ENCODE data around the gene JSRP1.
A peak's percentile ranks its signal among the peaks of the same experiment; 100 is the strongest.

The JSRP1 gene

GRCh38 chr19:2207991-2208860, 48.0 kb downstream of the JSRP1 start:
- peak overlapping the region; percentile 22 for H3K27ac ChIP-seq
- no peaks in the 10 kb centered on the region for H3K27me3 ChIP-seq (replicated peaks)
- H3K36me3 ChIP-seq (replicated peaks) = peaks cover 51% of the 10 kb centered on the region
- DNase-seq = peak; percentile 78
- in situ Hi-C loops (cut with HindIII; ENCODE audit: low pct_ligation_motif_present, low sequenced_read_pairs) = no loop called here
- peak; percentile 54 for TF ChIP-seq CTCF (IDR thresholded peaks at IDR 0.05; ENCODE audit: low read depth, low read length, missing control alignments)
- no peak overlapping the region for H3K4me3 ChIP-seq (ENCODE audit: low read depth, low read length)

- in situ Hi-C loops (cut with HindIII; ENCODE audit: low pct_ligation_motif_present, low sequenced_read_pairs) = no loop called here
- Histone ChIP-seq H3K27ac (no peak overlapping the region), H3K4me3 (ENCODE audit: low read depth, low read length) (no peak overlapping the region), H3K36me3 (replicated peaks) (peaks cover 53% of the 10 kb centered on the region), H3K27me3 (replicated peaks) (no peaks in the 10 kb centered on the region)
- no peak for DNase-seq
- TF ChIP-seq CTCF (IDR thresholded peaks at IDR 0.05; ENCODE audit: low read depth, low read length, missing control alignments) = no peak
Measured at GRCh38 chr19:2207008-2207407, 49.2 kb downstream of the JSRP1 start.

- peaks cover 40% of the 10 kb centered on the region for H3K36me3 ChIP-seq (replicated peaks)
- no peak for DNase-seq
- in situ Hi-C loops (cut with HindIII; ENCODE audit: low pct_ligation_motif_present, low sequenced_read_pairs) = no loop called here
- no peak overlapping the region for H3K4me3 ChIP-seq (ENCODE audit: low read depth, low read length)
- no peak overlapping the region for H3K27ac ChIP-seq
- TF ChIP-seq CTCF (IDR thresholded peaks at IDR 0.05; ENCODE audit: low read depth, low read length, missing control alignments) = no peak
- no peaks in the 10 kb centered on the region for H3K27me3 ChIP-seq (replicated peaks)
Measured at GRCh38 chr19:2202366-2202765, 53.9 kb downstream of the JSRP1 start.
